Measurements from ENCODE around the gene TTC7B.

The TTC7B gene

DNA sequence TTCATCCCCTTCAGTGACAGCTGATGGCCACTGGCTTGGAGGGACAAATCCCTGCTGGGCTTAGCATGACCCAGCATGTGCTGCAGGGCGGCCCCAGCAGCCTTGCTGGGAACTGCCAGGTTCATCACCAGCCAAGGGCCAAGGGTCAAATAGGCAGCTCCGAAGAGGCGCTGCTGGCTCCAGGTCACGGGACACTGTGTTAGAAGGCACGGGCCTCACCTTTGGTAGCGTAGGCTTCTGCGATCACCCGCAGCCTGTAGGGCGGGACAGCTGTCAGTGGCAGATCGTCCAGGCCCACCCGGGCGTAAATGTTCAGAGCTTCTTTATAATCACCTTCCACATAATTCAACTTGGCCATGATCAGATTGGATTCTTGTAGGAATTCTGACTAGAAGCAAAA is 35.7 kb downstream of the TTC7B start:
- H3K36me3 ChIP-seq (ENCODE audit: control insufficient read depth, insufficient read depth, low read length), result no peaks in the 10 kb centered on the region
- H3K9me3 ChIP-seq (ENCODE audit: control insufficient read depth, insufficient read depth, low read length), result no peaks in the 10 kb centered on the region
- H3K4me1 ChIP-seq (ENCODE audit: control insufficient read depth, insufficient read depth, low read length), result no peaks in the 10 kb centered on the region
- H3K4me3 ChIP-seq (ENCODE audit: low read depth, low read length), result no peak overlapping the region
- H3K27me3 ChIP-seq (ENCODE audit: control insufficient read depth, insufficient read depth, low read length), result no peaks in the 10 kb centered on the region
- no peak overlapping the region for H3K9ac ChIP-seq (ENCODE audit: low read depth, low read length)

DNA sequence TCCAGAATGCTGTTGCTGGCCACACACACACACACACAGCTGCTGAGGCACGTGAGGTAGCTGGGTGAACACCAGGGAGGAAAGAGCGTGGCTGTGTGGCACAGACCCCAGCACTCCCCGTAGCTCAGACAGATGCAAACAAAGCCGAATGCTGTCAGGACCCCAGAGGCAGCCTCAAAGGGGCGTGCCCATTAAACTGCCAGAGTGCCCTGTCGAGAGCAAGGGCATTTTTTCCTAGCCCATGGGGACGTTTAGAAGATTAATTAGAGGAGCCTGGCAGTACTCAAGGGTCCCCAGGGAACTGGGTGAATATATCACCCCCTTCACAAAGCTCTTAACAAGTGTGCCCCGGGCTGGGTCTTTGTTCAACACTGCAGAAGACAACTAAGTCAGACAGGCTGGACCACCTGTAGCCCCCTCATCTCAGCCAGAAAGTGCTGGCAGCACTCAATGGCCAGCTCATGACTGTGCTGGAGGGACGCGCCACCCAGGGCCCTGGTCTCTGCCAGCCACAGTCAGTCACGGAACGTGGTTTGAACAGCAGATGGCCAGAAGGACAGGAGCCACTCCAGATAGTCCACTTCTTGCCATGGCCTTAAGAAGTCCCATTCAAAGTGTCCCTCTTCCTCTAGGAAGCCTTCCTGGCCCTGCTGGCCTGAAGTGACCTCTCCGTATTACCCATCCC is 37.5 kb downstream of the TTC7B start:
- no peaks in the 10 kb centered on the region for H3K27me3 ChIP-seq (ENCODE audit: control insufficient read depth, insufficient read depth, low read length)
- no peak overlapping the region for H3K9ac ChIP-seq (ENCODE audit: low read depth, low read length)
- H3K4me1 ChIP-seq (ENCODE audit: control insufficient read depth, insufficient read depth, low read length), result no peaks in the 10 kb centered on the region
- H3K36me3 ChIP-seq (ENCODE audit: control insufficient read depth, insufficient read depth, low read length), result peaks cover 2% of the 10 kb centered on the region
- no peaks in the 10 kb centered on the region for H3K9me3 ChIP-seq (ENCODE audit: control insufficient read depth, insufficient read depth, low read length)
- no peak overlapping the region for H3K4me3 ChIP-seq (ENCODE audit: low read depth, low read length)

DNA sequence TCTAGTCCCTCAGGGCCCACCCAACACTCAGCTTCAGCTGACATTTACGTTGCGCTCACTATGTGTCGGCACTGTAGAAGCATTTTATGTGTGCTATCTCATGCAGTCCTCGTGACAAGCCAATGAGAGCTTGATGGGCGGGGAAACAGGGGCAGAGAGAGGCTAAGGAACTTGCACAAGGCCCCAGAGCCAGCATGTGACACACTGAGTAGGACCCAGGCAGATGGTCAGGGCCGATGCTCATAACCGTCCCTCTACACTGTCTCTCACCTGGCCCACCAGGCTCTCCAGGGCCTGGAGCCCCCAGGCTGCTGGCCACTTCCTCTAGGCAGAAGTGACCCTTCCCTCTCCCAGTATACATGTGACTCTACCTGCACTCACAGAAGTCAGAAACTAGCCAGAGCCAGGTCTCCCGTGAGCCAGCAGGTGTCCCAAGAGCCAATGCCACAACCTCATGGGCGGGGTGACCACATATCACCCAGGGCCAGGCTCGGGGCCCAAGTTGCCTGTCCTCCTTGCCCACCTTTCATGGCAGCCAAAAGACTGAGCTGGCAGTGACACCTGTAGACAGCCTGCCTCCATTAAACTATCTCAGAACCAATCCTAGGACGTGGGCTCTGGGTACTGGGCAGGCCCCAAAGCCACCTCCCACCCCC is 38.3 kb downstream of the TTC7B start:
- Histone ChIP-seq H3K4me1 (ENCODE audit: control insufficient read depth, insufficient read depth, low read length) (no peaks in the 10 kb centered on the region), H3K9ac (ENCODE audit: low read depth, low read length) (no peak overlapping the region), H3K27me3 (ENCODE audit: control insufficient read depth, insufficient read depth, low read length) (no peaks in the 10 kb centered on the region), H3K9me3 (ENCODE audit: control insufficient read depth, insufficient read depth, low read length) (no peaks in the 10 kb centered on the region), H3K4me3 (ENCODE audit: low read depth, low read length) (no peak overlapping the region), H3K36me3 (ENCODE audit: control insufficient read depth, insufficient read depth, low read length) (peaks cover 2% of the 10 kb centered on the region)

DNA sequence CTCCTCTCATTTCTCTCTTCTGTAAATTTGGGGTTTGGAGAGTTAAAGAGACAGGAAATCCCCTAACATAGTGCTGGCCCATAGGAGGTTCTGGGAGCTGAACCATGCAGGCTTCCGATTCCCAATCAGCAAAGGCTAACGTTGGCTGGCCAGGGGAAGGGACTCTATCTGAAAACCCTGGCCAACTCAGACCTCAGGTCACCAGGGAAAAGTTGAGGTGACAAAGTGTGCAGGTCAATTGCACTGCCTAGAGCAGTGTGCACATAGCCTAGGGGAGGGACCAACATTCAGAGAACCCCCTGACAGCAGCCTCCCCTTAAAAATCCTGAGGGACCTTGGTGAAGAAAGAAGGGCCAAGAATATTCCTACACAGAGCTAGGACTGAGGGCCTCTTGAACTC is 38.9 kb downstream of the TTC7B start:
- no peaks in the 10 kb centered on the region for H3K27me3 ChIP-seq (ENCODE audit: control insufficient read depth, insufficient read depth, low read length)
- H3K36me3 ChIP-seq (ENCODE audit: control insufficient read depth, insufficient read depth, low read length), result peaks cover 2% of the 10 kb centered on the region
- no peaks in the 10 kb centered on the region for H3K4me1 ChIP-seq (ENCODE audit: control insufficient read depth, insufficient read depth, low read length)
- H3K9ac ChIP-seq (ENCODE audit: low read depth, low read length), result no peak overlapping the region
- H3K4me3 ChIP-seq (ENCODE audit: low read depth, low read length), result no peak overlapping the region
- no peaks in the 10 kb centered on the region for H3K9me3 ChIP-seq (ENCODE audit: control insufficient read depth, insufficient read depth, low read length)

DNA sequence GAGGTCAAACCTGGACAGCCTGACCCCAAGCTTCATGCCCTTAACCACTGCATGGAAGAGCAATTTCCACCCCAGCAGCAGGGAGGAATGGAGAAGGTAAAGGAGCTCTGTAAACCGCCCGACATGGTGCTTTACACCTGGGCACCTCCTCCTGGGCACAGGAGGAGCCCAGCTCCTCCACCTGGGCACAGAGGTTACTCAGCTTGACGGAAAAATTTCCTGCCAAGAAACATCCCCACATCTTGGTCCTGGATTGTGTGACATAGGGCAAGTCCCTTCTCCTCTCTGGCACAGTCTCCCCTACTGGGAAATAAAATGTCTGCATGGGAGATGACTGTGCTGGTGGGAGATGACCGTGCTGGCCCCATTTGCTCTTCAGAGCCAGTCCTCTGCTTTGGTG is 40.8 kb downstream of the TTC7B start:
- Histone ChIP-seq H3K36me3 (ENCODE audit: control insufficient read depth, insufficient read depth, low read length) (peaks cover 6% of the 10 kb centered on the region), H3K9ac (ENCODE audit: low read depth, low read length) (no peak overlapping the region), H3K9me3 (ENCODE audit: control insufficient read depth, insufficient read depth, low read length) (no peaks in the 10 kb centered on the region), H3K4me3 (ENCODE audit: low read depth, low read length) (no peak overlapping the region), H3K4me1 (ENCODE audit: control insufficient read depth, insufficient read depth, low read length) (no peaks in the 10 kb centered on the region), H3K27me3 (ENCODE audit: control insufficient read depth, insufficient read depth, low read length) (no peaks in the 10 kb centered on the region)

DNA sequence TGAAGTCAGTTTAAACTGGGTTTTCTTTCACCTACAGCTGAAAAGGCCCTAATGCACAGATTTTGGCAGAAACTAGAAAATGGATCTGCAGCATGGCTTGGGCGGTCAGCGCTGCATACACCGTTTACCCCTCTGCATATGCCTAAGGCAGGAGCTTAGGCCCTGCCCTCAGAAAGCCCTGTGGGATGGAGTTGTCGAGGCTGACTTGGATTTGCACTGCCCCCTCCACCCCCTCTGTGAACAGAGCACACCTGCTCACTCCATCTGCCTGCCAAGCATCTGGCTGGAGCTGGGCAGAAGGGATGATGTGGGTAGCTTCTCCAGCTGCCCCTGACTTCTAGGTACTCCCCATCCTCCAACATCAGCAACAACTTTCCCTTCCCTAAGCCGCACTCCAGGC is 41.9 kb downstream of the TTC7B start:
- Histone ChIP-seq H3K36me3 (ENCODE audit: control insufficient read depth, insufficient read depth, low read length) (peaks cover 6% of the 10 kb centered on the region), H3K27me3 (ENCODE audit: control insufficient read depth, insufficient read depth, low read length) (no peaks in the 10 kb centered on the region), H3K9me3 (ENCODE audit: control insufficient read depth, insufficient read depth, low read length) (no peaks in the 10 kb centered on the region), H3K9ac (ENCODE audit: low read depth, low read length) (no peak overlapping the region), H3K4me1 (ENCODE audit: control insufficient read depth, insufficient read depth, low read length) (no peaks in the 10 kb centered on the region), H3K4me3 (ENCODE audit: low read depth, low read length) (no peak overlapping the region)

DNA sequence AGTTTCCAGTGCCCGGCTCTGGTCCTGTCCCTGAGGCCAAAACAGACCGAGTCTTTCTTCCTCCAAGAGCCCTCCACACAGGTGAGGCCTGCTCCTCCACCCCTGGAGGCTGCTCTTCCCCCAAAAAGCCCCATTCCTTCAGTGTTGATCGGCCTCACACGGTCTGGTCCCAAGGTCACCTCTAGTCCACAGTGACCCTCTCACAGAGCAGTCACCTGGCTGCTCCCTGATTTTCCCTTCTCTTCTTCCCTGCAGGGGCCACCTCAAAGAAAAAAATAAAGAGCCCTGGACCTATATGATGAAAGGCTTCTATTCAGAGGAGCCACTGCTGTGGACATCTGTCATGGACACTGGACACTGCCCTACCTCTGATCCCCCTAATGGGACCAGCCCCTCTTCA is 42.5 kb downstream of the TTC7B start:
- H3K9me3 ChIP-seq (ENCODE audit: control insufficient read depth, insufficient read depth, low read length), result no peaks in the 10 kb centered on the region
- no peak overlapping the region for H3K9ac ChIP-seq (ENCODE audit: low read depth, low read length)
- no peaks in the 10 kb centered on the region for H3K4me1 ChIP-seq (ENCODE audit: control insufficient read depth, insufficient read depth, low read length)
- H3K27me3 ChIP-seq (ENCODE audit: control insufficient read depth, insufficient read depth, low read length), result no peaks in the 10 kb centered on the region
- H3K4me3 ChIP-seq (ENCODE audit: low read depth, low read length), result no peak overlapping the region
- H3K36me3 ChIP-seq (ENCODE audit: control insufficient read depth, insufficient read depth, low read length), result peaks cover 6% of the 10 kb centered on the region

DNA sequence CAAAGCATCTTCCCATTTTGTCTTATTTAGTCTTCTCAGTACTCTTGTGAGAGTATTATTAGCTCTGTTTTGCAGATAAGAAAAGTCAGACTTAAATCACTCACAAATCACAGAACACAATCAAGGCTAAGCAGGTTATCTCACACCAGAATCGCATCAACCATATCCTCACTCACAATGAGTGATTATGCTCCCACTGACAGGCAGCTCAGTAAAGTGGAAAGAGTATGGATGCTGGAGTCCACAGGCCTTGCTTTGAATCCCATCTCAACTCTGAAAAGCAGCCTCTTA is 43.1 kb downstream of the TTC7B start:
- Histone ChIP-seq H3K4me3 (ENCODE audit: low read depth, low read length) (no peak overlapping the region), H3K27me3 (ENCODE audit: control insufficient read depth, insufficient read depth, low read length) (no peaks in the 10 kb centered on the region), H3K9me3 (ENCODE audit: control insufficient read depth, insufficient read depth, low read length) (no peaks in the 10 kb centered on the region), H3K4me1 (ENCODE audit: control insufficient read depth, insufficient read depth, low read length) (no peaks in the 10 kb centered on the region), H3K36me3 (ENCODE audit: control insufficient read depth, insufficient read depth, low read length) (peaks cover 6% of the 10 kb centered on the region), H3K9ac (ENCODE audit: low read depth, low read length) (no peak overlapping the region)

DNA sequence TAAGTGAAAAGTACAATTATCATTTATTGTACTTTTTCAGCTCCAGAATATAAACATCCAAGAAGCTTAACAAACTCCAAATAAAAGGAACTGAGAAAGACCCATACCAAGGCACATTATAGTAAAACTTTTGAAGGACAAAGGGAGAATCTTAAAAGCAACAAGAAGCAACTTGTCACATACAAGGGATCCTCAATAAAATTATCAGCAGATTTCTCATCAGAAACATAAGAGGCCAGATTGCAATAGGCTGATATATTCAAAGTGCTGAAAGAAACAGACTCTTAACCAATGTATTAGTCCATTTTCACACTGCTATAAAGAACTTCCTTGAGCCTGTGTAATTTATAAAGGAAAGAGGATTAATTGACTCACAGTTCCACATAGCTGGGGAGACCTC is 48.3 kb downstream of the TTC7B start:
- no peak overlapping the region for H3K9ac ChIP-seq (ENCODE audit: low read depth, low read length)
- H3K27me3 ChIP-seq (ENCODE audit: control insufficient read depth, insufficient read depth, low read length), result no peaks in the 10 kb centered on the region
- H3K9me3 ChIP-seq (ENCODE audit: control insufficient read depth, insufficient read depth, low read length), result no peaks in the 10 kb centered on the region
- no peak overlapping the region for H3K4me3 ChIP-seq (ENCODE audit: low read depth, low read length)
- H3K4me1 ChIP-seq (ENCODE audit: control insufficient read depth, insufficient read depth, low read length), result no peaks in the 10 kb centered on the region
- peaks cover 3% of the 10 kb centered on the region for H3K36me3 ChIP-seq (ENCODE audit: control insufficient read depth, insufficient read depth, low read length)

DNA sequence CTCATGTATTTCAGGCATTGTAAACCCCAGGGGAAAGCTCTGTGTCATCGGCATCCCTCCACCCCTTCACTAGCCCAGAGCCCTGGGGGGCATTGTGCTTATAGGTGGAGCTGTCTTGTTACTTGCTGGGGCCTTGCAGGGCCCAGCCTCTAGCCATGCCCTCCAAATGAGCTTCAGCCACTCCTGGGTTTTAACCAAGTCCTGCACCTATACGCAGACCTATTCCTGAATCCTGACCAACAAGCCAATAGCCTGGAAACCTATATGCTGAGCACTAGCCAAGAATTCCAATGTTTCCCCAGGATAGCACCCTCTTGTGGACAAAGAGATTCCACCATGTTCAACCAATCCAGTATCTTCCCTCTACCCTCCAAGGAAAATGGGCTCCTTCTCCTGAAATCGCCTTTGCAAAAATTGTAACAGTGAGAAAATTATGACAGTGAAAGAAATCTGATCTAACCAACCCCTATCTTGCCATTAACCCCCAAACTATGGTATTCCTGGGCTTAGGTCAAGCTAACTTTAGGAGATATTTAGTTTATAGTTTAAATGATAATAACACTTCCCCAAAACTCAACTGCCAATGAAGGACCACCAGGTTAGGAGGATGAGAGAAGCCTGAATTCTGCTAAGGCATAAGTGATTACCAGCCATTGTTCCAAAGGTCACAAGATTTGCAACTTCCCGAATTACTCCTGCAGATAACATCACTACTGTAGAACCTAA is 55.5 kb downstream of the TTC7B start:
- Histone ChIP-seq H3K9me3 (ENCODE audit: control insufficient read depth, insufficient read depth, low read length) (no peaks in the 10 kb centered on the region), H3K9ac (ENCODE audit: low read depth, low read length) (no peak overlapping the region), H3K27me3 (ENCODE audit: control insufficient read depth, insufficient read depth, low read length) (peaks cover 6% of the 10 kb centered on the region), H3K4me1 (ENCODE audit: control insufficient read depth, insufficient read depth, low read length) (peaks cover 4% of the 10 kb centered on the region), H3K36me3 (ENCODE audit: control insufficient read depth, insufficient read depth, low read length) (no peaks in the 10 kb centered on the region), H3K4me3 (ENCODE audit: low read depth, low read length) (no peak overlapping the region)

DNA sequence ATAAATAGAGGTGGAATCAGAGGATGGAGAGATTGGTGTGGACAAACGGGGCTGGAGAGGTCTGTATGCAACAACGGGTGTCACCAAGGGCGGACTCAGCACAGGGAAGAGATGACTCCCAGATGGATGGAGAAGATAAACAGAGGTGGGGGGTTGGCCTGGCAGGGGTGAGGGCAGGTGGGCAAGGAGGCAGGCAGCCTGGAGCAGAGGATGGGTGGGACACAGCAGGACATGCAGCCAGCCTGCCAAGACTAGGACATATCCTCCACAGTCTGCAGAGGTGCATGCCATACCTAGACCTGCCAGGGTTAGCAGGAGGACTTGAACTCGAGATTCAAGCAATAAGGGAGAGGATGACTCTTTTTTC is 56.2 kb downstream of the TTC7B start:
- H3K36me3 ChIP-seq (ENCODE audit: control insufficient read depth, insufficient read depth, low read length), result no peaks in the 10 kb centered on the region
- H3K9me3 ChIP-seq (ENCODE audit: control insufficient read depth, insufficient read depth, low read length), result no peaks in the 10 kb centered on the region
- peaks cover 4% of the 10 kb centered on the region for H3K4me1 ChIP-seq (ENCODE audit: control insufficient read depth, insufficient read depth, low read length)
- peaks cover 6% of the 10 kb centered on the region for H3K27me3 ChIP-seq (ENCODE audit: control insufficient read depth, insufficient read depth, low read length)
- H3K4me3 ChIP-seq (ENCODE audit: low read depth, low read length), result no peak overlapping the region
- no peak overlapping the region for H3K9ac ChIP-seq (ENCODE audit: low read depth, low read length)
